Measurements from ENCODE around the gene ARHGAP12.
"Not testable (repeated sequence)": the region's sequence is repeated elsewhere in the genome, so short reads cannot be mapped to it uniquely, and the experiment has no call there.

ARHGAP12 gene

GRCh38 chr10:31928549-31929260 is at the start of gene ARHGAP12:
Gene ARHGAP12, minus strand, starts transcription at chr10:31928831. Its CDS starts 19,976 bp downstream, at chr10:31908855.
- peak within 1 kb of the TSS; percentile 92 for H3K4me3 Mint-ChIP-seq
- H3K36me3 Mint-ChIP-seq: peaks cover 1% of the 10 kb centered on the region
- H3K27ac Mint-ChIP-seq: peak within 1 kb of the TSS; percentile 70
- peaks cover 48% of the 10 kb centered on the region for H3K4me1 Mint-ChIP-seq
- no peaks in the 10 kb centered on the region for H3K9me3 Mint-ChIP-seq
- H3K27me3 Mint-ChIP-seq: no peaks in the 10 kb centered on the region

DNA sequence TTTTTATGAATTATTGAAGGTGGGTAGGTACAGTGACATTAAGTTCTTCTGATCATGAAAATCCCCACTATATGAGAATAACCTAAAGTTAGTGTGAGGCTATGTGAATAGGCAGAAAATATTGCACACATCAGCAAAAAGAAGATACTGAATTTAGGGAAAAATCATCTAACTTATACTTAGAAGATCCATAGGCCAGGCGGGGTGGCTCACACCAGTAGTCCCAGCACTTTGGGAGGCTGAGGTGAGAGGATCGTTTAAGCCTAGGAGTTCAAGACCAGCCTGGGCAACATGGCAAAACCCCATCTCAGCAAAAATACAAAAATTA is 49.5 kb upstream of the ARHGAP12 start:
- Mint-ChIP-seq H3K4me1 (peaks cover 33% of the 10 kb centered on the region), H3K27ac (no peak overlapping the region), H3K4me3 (no peak overlapping the region), H3K27me3 (no peaks in the 10 kb centered on the region), H3K36me3 (peaks cover 3% of the 10 kb centered on the region), H3K9me3 (no peaks in the 10 kb centered on the region)

GRCh38 chr10:31977440-31978155 is 49.0 kb upstream of the ARHGAP12 start:
- H3K4me3 Mint-ChIP-seq: no peak overlapping the region
- H3K27me3 Mint-ChIP-seq: no peaks in the 10 kb centered on the region
- no peaks in the 10 kb centered on the region for H3K9me3 Mint-ChIP-seq
- H3K27ac Mint-ChIP-seq: no peak overlapping the region
- peaks cover 2% of the 10 kb centered on the region for H3K36me3 Mint-ChIP-seq
- H3K4me1 Mint-ChIP-seq: peaks cover 33% of the 10 kb centered on the region

DNA sequence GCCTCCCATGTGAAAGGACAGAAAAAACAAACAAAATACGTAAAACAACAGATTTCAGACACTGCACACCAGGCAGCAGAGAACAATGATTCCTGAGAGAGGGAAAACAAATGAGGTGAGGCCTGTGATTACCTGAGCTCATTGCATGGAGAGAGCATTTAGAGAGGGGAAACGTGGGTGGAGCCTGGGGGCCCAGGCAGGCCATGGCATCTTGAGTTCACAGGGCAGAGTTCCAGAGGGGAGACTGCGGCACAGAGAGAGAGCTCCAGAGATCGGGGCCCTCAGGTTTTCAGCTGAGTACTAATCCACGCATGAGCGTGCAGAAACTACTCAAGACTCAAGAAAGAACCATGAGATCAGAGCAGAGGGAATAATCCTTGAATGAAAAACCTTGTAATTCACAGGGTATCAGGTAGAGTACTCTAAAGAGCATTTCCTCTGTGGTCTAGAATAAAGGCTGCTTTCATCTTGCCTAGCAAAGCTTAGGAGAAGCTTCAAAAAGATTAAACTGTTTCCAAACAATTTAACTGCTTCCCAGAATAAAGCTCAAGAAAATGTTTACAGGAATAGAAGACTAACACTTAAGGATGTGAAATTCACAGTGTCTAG is 46.6 kb upstream of the ARHGAP12 start:
- Mint-ChIP-seq H3K27ac (peak overlapping the region; percentile 87), H3K27me3 (no peaks in the 10 kb centered on the region), H3K9me3 (no peaks in the 10 kb centered on the region), H3K36me3 (no peaks in the 10 kb centered on the region), H3K4me3 (no peak overlapping the region), H3K4me1 (peaks cover 33% of the 10 kb centered on the region)

GRCh38 chr10:31974434-31975124 is 45.9 kb upstream of the ARHGAP12 start:
- no peaks in the 10 kb centered on the region for H3K9me3 Mint-ChIP-seq
- H3K4me3 Mint-ChIP-seq: no peak overlapping the region
- H3K27me3 Mint-ChIP-seq: no peaks in the 10 kb centered on the region
- no peaks in the 10 kb centered on the region for H3K36me3 Mint-ChIP-seq
- H3K27ac Mint-ChIP-seq: no peak overlapping the region
- peaks cover 33% of the 10 kb centered on the region for H3K4me1 Mint-ChIP-seq

DNA sequence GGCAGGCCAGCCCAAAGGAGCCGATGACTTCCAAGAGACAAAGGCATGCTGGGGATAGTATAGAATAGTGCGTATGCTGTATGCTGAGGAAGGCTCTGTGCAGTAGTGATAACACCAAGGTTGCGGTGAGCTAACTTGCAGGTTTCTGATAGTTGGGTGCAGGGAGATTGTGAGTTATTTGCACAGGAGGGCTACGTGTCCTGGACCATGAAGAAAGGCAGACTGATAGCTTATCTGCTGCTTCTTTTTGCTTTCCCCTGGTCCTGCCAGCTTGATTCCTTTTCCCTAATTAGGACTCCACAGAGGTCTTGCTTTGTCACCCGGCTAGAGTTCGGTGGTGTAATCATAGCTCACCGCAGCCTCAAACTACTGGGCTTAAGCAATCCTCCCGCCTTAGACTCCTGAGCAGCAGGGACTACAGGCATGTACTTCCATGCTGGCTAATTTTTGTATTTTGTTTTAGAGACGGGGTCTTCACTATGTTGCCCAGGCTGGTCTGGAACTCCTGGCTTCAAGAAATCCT is 43.9 kb upstream of the ARHGAP12 start:
- Mint-ChIP-seq H3K4me1 (peaks cover 27% of the 10 kb centered on the region), H3K36me3 (no peaks in the 10 kb centered on the region), H3K9me3 (no peaks in the 10 kb centered on the region), H3K27ac (no peak overlapping the region), H3K27me3 (no peaks in the 10 kb centered on the region), H3K4me3 (no peak overlapping the region)

DNA sequence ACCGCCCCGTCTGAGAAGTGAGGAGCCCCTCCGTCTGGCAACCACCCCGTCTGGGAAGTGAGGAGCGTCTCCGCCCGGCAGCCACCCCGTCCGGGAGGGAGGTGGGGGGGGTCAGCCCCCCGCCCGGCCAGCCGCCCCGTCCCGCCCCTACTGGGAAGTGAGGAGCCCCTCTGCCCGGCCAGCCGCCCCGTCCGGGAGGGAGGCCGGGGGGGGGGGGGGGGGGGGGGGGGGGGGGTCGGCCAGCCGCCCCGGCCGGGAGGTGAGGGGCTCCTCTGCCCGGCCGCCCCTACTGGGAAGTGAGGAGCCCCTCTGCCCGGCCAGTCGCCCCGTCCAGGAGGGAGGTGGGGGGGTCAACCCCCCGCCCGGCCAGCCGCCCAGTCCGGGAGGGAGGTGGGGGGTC is 41.2 kb upstream of the ARHGAP12 start:
- not testable (repeated sequence) for H3K4me3 Mint-ChIP-seq, H3K9me3 Mint-ChIP-seq, H3K36me3 Mint-ChIP-seq, H3K27me3 Mint-ChIP-seq, H3K4me1 Mint-ChIP-seq, H3K27ac Mint-ChIP-seq

GRCh38 chr10:31963589-31963980 is 35.0 kb upstream of the ARHGAP12 start:
- Mint-ChIP-seq H3K27me3 (no peaks in the 10 kb centered on the region), H3K4me3 (no peak overlapping the region), H3K4me1 (peaks cover 20% of the 10 kb centered on the region), H3K27ac (no peak overlapping the region), H3K9me3 (no peaks in the 10 kb centered on the region), H3K36me3 (no peaks in the 10 kb centered on the region)

GRCh38 chr10:31962826-31963588 is 34.4 kb upstream of the ARHGAP12 start:
- Mint-ChIP-seq H3K27ac (no peak overlapping the region), H3K4me3 (no peak overlapping the region), H3K4me1 (peaks cover 20% of the 10 kb centered on the region), H3K27me3 (no peaks in the 10 kb centered on the region), H3K9me3 (no peaks in the 10 kb centered on the region), H3K36me3 (no peaks in the 10 kb centered on the region)

DNA sequence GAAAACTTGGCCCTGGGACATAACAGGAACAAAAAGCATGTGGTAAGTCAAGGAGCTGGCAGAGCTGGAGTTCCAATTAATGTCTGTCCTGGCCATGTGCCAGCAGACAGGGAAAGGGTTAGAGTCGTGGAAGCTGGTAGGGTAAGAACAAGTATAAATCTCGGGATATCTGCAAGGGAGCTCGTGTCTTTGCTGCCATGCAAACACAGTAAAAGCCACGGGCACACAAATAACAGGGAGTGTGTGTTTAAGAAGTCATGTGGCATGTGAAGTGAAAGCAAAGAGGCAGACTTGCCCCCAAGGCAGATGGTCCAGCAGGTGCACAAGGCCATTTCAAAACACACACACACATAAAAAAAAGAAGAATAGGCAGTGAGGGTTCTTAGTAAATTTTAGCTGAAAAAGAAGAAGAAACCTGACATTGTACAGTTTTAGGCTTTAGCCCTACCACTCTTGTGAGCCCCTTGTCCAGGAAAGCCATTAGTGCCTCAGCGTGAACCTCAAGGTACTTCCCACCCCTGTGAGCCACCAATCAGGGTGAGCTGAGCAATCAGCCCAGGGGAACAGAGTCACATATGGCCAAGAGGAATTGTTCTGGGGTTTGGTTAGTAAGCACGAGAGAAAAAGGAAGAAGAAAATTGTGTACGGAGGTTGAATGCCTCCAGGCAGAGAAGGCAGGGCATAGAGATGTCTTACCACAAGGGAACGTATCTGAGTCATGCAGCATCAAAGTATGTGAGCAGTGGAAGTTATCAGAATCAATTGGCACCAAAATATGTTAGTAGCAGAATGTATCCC is 32.8 kb upstream of the ARHGAP12 start:
- no peaks in the 10 kb centered on the region for H3K27me3 Mint-ChIP-seq
- H3K4me1 Mint-ChIP-seq: peaks cover 20% of the 10 kb centered on the region
- H3K9me3 Mint-ChIP-seq: peaks cover under 1% of the 10 kb centered on the region
- peak overlapping the region; percentile 20 for H3K4me3 Mint-ChIP-seq
- no peaks in the 10 kb centered on the region for H3K36me3 Mint-ChIP-seq
- no peak overlapping the region for H3K27ac Mint-ChIP-seq

DNA sequence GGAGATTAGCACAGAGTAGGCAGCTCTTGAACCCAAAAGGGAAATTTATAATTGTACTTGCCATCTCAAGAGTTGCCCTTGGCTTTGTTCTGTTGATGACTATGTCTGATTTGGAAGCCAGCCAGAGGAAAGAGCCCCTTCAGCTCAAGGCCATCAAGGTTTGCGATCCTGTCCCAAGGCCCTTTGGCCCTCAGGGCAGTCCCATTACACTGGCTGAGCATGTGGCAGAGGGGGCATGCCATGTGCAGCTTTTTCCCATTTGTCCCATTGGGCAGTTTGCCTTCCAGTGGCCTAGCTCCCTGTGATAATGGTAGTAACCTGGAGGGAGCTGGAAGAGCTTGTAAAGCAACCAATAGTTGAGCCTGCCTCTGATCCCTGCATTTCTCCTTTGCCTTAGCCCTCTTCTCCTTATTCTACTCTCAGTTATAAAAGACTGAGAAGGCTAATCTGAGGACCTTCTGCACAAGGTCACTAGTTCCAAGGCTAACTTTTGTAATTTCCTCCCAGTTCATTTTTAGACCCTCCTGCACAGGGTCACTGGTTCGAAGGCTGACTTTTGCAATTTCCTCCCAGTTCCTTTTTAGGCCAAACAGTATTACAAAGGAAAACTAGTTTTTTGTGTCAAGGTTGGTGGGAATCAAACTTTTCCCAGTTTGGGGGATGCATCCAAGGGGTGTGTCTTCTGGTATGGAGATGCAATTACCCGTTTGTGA is 31.0 kb upstream of the ARHGAP12 start:
- Mint-ChIP-seq H3K36me3 (peaks cover 3% of the 10 kb centered on the region), H3K27me3 (no peaks in the 10 kb centered on the region), H3K4me3 (no peak overlapping the region), H3K4me1 (peaks cover 20% of the 10 kb centered on the region), H3K27ac (no peak overlapping the region), H3K9me3 (peaks cover 6% of the 10 kb centered on the region)

- H3K36me3 Mint-ChIP-seq: peaks cover 4% of the 10 kb centered on the region
- H3K4me1 Mint-ChIP-seq: peaks cover 20% of the 10 kb centered on the region
- H3K27ac Mint-ChIP-seq: no peak overlapping the region
- no peak overlapping the region for H3K4me3 Mint-ChIP-seq
- H3K9me3 Mint-ChIP-seq: peaks cover 11% of the 10 kb centered on the region
- H3K27me3 Mint-ChIP-seq: no peaks in the 10 kb centered on the region
Observed at GRCh38 chr10:31958856-31959255, 30.2 kb upstream of the ARHGAP12 start.

- Mint-ChIP-seq H3K27ac (peak overlapping the region; percentile 5), H3K4me1 (peaks cover 11% of the 10 kb centered on the region), H3K9me3 (peaks cover 12% of the 10 kb centered on the region), H3K4me3 (no peak overlapping the region), H3K36me3 (peaks cover 4% of the 10 kb centered on the region), H3K27me3 (no peaks in the 10 kb centered on the region)
Observed at GRCh38 chr10:31956200-31956946, 27.7 kb upstream of the ARHGAP12 start.
